GM19395 (cell line): ENCODE measurements around the gene NUBP2.
A peak's percentile ranks its signal among the peaks of the same experiment; 100 is the strongest.

Source experiments
- ATAC-seq: cut with Tn5 transposase; IDR thresholded peaks from one replicate; pipeline ENCODE4 v1.9.1; 2021; ENCODE audit warnings: mild to moderate bottlenecking, moderate library complexity; ENCODE audit not compliant: unreplicated experiment

The NUBP2 gene

DNA sequence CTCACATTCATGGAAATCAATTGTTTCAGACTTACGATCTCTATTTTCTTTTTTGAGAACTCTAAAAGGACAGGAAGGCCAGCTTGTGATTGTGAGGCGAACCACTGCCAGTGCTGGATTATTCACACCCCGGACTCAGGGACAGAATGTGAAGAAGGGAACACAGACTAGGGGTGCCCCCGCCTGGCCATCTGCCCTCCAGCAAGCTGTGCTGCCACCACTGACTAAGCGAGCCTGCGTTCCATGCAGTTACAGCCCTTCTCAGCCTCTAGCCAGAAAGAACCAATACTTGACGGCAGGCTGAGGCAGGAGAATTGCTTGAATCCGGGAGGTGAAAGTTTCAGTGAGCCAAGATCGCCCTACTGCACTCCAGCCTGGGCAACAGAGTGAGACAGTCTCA lies 41.1 kb downstream of the NUBP2 start:
- ATAC-seq: no peak

DNA sequence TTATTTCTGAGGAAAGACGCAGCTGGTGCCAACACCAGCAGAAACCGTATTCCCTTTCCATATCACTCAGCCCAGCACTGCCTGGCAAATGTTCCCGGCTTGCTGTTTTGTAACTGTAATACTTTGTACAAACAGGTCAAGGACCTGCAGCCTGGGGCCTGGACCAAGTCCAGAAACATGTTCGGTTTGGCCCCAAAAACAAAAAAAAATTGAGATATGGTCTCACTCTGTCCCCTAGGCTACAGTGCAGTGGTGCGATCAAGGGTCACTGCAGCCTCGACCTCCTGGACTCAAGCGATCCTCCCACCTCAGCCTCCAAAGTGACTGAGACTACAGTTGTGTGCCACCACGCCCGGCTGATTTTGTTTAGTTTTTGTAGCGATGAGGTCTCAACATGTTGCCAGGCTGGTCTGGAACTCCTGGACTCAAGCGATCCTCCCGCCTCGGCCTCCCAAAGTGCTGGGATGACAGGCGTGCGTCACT lies 42.7 kb downstream of the NUBP2 start:
- ATAC-seq: no peak

DNA sequence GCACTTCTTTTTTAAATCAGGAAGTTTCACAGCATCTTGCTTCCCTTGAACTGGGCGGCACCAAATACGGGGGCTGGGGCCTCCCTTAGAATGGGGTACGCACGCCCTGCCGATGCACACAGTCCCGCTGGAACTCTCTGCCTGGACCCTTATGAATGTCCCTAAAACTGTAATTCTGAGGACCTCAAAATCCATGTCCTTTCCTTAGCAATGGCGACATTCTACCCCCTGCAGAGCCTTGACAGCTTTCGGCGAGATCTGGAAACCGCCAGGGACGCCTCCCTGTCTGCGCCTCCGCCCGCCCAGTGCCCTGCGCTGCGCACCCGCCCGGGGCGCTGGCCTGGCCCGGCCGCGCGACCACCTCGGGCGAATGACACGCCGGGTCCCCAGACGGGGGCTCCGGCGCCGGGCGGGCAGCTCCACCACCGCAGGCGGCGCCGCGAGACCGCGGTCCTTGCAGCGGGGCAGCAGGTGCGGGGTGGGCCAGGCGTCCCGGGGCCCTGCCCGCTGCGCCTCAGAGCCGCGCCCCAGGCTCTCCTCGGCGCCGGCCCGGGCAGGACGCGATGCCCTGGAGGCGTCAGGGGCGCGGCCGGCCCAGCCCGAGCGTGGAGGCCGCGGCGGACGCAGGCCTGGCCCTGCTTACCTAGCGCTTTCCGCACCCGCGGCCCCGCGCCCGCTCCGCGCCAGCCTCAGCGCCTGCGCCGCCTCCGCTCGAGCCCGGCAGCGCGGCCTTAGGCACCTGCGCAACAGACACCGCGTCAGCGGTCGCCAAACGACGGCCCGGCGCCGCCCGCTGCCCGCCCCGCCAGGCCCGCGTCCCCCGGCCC lies 43.3 kb downstream of the NUBP2 start:
- peak; percentile 54 for ATAC-seq

DNA sequence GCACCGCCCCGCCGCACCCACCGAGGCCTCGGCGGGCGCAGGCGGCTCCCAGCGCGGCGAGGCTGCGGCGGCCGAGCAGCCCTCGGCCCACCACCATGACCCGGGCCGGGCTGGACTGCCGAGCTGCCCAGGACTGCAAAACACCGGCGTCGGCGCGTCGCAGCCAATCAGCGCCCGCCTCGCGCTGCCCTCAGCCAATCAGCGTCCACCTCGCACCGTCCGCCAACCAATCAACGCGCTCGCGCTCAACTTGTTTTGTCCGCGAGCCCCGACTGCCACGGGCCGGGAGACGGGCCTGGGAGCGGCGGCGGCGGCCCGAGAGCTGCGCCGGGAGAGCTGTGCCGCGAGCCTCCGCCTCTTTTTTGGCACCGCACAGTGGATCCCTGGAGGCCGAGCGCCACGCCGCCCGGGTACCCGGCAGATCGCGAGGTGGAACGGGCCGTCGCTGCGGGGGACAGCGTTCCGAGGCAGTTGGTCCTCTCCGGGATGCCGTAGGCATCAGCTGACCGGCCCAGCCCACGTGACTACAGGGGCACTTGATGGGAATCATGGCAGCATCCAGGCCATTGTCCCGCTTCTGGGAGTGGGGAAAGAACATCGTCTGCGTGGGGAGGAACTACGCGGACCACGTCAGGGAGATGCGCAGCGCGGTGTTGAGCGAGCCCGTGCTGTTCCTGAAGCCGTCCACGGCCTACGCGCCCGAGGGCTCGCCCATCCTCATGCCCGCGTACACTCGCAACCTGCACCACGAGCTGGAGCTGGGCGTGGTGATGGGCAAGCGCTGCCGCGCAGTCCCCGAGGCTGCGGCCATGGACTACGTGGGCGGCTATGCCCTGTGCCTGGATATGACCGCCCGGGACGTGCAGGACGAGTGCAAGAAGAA lies 44.2 kb downstream of the NUBP2 start, which contains the start of the genes FAHD1 and HAGH:
Gene FAHD1, plus strand, starts transcription at position 516 of the 883 bp plus-strand sequence. Its CDS starts 33 bp downstream, at position 549.
Gene HAGH, minus strand, starts transcription at position 135 of the 883 bp plus-strand sequence. Its CDS starts 38 bp downstream, at position 97.
- peak; percentile 75 for ATAC-seq

DNA sequence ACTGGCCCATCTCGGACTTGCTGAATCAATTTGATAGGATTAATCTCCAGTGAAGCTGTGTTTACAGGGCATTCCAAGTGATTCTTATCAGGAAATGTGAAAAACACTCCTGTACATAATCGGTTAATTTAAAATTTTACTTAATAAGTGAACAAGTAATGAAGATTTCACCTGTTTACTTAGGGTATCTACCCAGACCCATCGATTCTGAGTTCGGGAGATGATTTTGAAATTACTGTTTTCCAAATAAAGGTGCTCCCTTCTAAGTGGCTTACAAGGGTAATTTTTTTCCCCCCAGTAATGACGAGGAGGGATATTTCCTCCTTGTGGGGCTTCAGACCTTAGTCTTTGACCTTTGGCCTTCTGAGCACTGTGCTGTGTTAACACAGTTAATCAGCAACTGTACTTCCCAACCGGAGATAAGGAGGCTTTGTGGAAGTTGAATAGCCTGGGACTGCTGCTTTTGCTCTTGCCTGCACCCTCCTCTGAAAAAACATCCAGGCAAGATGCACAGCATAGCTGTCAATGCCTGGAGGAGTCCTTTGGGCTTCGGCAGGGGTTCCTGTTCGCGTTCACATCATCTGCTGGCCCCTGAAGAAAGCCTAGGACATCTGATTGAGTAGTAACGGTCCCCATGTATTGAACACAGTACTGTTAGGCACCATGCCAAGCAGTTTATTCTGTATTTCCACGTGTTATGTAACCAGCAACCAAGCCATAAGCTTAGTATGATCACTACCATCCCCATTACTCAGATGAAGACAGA lies 46.1 kb downstream of the NUBP2 start:
- ATAC-seq: no peak

DNA sequence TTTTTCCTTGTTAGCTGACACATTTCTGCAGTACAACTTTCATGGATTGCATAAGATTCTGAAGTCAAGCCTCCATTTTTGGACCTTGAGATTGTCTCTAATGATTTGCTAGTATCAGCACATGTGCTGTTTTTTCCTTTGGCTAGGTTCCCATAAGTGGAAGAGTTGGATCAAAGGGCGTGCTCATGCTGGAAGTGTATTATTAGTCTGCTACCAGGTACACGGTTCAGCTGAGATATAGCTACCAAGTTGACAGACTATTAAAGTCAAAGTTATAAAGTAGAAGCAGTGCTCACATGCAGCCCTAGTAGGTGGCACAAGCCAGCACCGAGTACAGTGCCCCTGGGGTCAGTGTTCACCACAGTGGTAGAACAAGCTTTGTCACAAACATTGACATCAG lies 47.5 kb downstream of the NUBP2 start:
- no peak for ATAC-seq

DNA sequence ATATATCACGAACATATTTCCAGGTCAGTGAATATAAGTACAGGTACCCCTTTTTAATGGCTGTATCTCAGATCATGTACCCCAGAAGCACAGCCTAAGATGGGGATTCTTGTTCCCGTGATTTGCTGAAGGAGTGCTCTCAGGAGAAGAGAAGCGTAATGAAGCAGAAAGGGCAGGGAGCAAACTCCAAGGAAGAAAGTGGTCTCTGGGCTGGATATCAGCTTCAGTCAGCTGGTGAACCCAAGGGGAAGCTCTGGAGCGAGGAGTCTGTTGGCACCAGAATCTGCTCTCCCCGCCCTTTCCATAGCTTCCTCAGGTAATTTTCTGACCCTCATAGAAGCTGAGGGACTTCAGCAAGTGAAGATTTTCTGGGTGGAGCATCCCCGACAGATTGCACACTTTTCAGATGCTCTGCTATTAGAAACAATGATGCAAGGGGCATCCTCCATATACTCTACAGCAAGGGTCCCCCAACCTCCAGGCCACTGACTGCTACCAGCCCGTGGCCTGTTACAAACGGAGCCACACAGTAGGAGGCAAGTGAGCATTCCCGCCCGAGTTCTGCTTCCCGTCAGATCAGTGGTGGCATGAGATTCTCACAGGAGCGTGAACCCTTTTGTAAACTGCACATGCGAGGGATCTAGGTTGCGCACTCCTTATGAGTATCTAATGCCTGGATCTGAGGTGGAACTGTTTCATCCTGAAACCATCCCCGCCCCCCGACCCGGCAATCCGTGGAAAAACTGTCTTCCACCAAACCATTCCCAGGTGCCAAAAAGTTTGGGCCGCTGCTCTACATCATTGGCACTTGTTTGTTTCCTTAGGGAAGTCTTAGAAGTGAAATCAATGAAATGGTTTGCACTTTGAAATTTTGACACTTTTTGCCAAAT lies 48.7 kb downstream of the NUBP2 start:
- ATAC-seq: no peak

DNA sequence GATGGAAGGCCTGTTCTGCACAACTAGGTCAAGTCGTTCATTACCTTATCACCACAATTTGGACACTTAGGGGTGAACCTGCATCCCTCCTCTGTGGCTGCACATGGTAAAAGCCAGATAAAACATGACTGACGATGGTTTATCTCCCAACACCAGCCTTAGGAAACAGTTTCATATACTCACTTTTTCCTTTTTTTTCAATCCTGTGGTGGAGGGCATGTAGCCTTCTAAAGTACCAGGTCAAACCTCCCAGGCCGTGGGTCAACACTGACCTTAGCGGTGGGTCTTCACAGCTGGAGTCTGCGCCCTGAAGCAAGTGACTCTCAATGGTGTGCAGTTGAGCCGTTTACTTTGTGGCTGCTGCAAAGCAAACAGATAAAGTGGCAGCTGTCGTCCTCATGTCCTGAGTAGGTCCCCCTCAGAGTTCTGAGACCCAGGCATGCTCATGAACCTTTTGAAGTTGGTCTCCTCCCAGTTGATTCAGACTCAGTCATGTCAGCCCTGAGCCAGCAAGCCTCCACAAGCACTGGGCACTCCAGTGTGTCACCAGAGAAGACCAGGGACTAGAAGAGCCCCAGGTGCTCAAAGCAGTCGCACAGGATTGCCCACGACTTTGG lies 50.2 kb downstream of the NUBP2 start:
- no peak for ATAC-seq

DNA sequence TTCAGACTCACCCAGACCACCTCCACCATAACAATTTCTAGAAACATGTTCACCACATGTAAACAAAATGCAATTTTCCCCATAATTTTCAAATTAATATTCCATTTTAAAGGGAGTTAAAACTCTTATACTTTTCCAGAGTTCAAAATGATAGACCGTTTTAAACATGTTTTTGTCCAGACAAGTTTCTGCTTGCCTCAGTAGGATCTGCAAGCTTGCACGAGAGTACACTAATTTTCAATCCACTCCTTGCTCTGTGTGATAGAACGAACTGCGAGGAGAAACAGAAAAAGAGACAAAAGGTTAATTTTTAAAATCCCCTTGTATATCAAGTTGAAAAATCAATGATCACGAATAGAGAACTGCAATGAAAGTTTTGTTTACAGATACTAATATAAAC lies 51.3 kb downstream of the NUBP2 start:
- no peak for ATAC-seq
